Choroid plexus epithelial cell (primary cell): Measurements from ENCODE around the gene FBXL12.
"Not testable (repeated sequence)": the region's sequence is repeated elsewhere in the genome, so short reads cannot be mapped to it uniquely, and the experiment has no call there.

Experiments used
- DNase-seq: peaks from one replicate; pipeline ENCODE4 v3.0.0-alpha.2; 2010; ENCODE audit warnings: low read depth
- H3K4me3 ChIP-seq: 2 replicates; pipeline ENCODE4 v1.5.1; 2011; ENCODE audit warnings: low read depth, mild to moderate bottlenecking, control low read depth, low read length, moderate library complexity
- TF ChIP-seq, protein P1 (sequence below): conservative IDR thresholded peaks from 2 replicates; pipeline ENCODE4 v1.5.1; 2011; ENCODE audit warnings: low read depth, mild to moderate bottlenecking, control low read depth, inconsistent platforms, low read length, moderate library complexity

Gene FBXL12

GRCh38 chr19:9823816-9824215 lies 4.9 kb upstream of the FBXL12 start:
- no peak for DNase-seq
- TF ChIP-seq, protein P1, sequence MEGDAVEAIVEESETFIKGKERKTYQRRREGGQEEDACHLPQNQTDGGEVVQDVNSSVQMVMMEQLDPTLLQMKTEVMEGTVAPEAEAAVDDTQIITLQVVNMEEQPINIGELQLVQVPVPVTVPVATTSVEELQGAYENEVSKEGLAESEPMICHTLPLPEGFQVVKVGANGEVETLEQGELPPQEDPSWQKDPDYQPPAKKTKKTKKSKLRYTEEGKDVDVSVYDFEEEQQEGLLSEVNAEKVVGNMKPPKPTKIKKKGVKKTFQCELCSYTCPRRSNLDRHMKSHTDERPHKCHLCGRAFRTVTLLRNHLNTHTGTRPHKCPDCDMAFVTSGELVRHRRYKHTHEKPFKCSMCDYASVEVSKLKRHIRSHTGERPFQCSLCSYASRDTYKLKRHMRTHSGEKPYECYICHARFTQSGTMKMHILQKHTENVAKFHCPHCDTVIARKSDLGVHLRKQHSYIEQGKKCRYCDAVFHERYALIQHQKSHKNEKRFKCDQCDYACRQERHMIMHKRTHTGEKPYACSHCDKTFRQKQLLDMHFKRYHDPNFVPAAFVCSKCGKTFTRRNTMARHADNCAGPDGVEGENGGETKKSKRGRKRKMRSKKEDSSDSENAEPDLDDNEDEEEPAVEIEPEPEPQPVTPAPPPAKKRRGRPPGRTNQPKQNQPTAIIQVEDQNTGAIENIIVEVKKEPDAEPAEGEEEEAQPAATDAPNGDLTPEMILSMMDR = no peak
- H3K4me3 ChIP-seq = no peak overlapping the region

DNA sequence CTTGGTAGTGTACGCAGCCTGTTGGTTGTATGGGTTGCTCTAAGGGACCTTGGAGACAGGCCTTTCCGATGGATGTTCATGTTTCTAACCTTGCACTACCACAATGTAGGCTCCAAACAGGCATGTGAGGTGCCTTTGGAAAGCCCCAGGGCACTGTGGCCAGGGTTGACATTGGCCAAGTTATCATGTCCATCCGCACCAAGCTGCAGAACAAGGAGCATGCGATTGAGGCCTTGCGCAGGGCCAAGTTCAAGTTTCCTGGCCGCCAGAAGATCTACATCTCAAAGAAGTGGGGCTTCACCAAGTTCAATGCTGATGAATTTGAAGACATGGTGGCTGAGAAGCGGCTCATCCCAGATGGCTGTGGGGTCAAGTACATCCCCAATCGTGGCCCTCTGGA lies 1.2 kb upstream of the FBXL12 start:
- H3K4me3 ChIP-seq = not testable (repeated sequence)

GRCh38 chr19:9819596-9819909 lies 674 bp upstream of the FBXL12 start:
- H3K4me3 ChIP-seq = peak overlapping the region; percentile 54
- TF ChIP-seq, protein P1 = no peak
- DNase-seq = no peak

More for the DNA sequence above, 1.2 kb upstream of the FBXL12 start:
- DNase-seq = not testable (repeated sequence)

GRCh38 chr19:9818175-9818733 lies 625 bp downstream of the FBXL12 start:
- DNase-seq = no peak
- TF ChIP-seq, protein P1 = no peak
- H3K4me3 ChIP-seq = peak overlapping the region; percentile 99

DNA sequence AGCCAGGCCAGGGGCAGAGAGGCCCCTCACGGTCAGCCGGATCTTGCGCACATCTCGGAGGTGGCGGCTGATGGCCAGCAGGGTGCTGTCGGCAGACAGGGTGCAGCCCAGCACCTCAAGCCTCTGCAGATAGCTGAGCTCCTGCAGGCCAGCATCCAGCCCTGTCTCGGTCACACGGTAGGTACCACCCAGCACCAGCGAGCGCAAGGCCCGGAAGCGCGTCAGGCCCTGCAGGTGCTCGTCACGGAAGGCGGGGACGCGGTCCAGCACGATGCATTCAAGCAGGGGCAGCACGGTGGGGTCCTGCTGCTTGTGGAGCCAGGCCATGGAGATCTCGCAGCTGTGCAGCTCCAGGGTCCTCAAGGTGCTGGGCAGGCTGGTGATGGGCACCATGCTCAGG lies 7.7 kb downstream of the FBXL12 start:
- no peak overlapping the region for H3K4me3 ChIP-seq
- no peak for DNase-seq
- TF ChIP-seq, protein P1 = no peak

- no peak overlapping the region for H3K4me3 ChIP-seq
- TF ChIP-seq, protein P1 = no peak
- DNase-seq = no peak
These were observed 9.7 kb downstream of the FBXL12 start for GRCh38 chr19:9808855-9809824.

- TF ChIP-seq, protein P1 = no peak
- no peak overlapping the region for H3K4me3 ChIP-seq
- no peak for DNase-seq
These were observed 12.1 kb downstream of the FBXL12 start for GRCh38 chr19:9806803-9807202.
